ENCODE data around the gene NRGN. TPM values are rescaled to one million over a fixed set of nuclear protein-coding genes. Genes with fewer than 3 reads are reported as not detected.

The NRGN gene
- total RNA-seq, 4 donors from 2014 or later, result 1.0 to 3.2 (median 2.0) TPM

GRCh38 chr11:124725719-124726105 lies 14.0 kb upstream of the NRGN start:
- DNase-seq (ENCODE audit: low spot score) (no peak), ATAC-seq (ENCODE audit: low FRiP score) (no peak)
- TF ChIP-seq CTCF (IDR thresholded peaks at IDR 0.05), result no peak

- no peak for TF ChIP-seq CTCF (IDR thresholded peaks at IDR 0.05)
- DNase-seq (ENCODE audit: low spot score) (no peak), ATAC-seq (ENCODE audit: low FRiP score) (no peak)
Measured at GRCh38 chr11:124727474-124727873, 12.3 kb upstream of the NRGN start.

- ATAC-seq (ENCODE audit: low FRiP score) (no peak), DNase-seq (ENCODE audit: low spot score) (no peak)
- no peak for TF ChIP-seq CTCF (IDR thresholded peaks at IDR 0.05)
Measured at GRCh38 chr11:124728134-124728533, 11.6 kb upstream of the NRGN start.

- no peak for TF ChIP-seq CTCF (IDR thresholded peaks at IDR 0.05)
- no peak for ATAC-seq (ENCODE audit: low FRiP score)
- DNase-seq (ENCODE audit: low spot score), result no peak
Measured at GRCh38 chr11:124729571-124729970, 10.2 kb upstream of the NRGN start.

- no peak for DNase-seq (ENCODE audit: low spot score)
- ATAC-seq (ENCODE audit: low FRiP score), result no peak
Measured at GRCh38 chr11:124732230-124732629, 7.5 kb upstream of the NRGN start.

GRCh38 chr11:124736736-124737135 lies 3.0 kb upstream of the NRGN start:
- no peak for TF ChIP-seq CTCF (IDR thresholded peaks at IDR 0.05)
- no peak for DNase-seq (ENCODE audit: low spot score)
- ATAC-seq (ENCODE audit: low FRiP score), result no peak

More at GRCh38 chr11:124732230-124732629, 7.5 kb upstream of the NRGN start:
- TF ChIP-seq CTCF (IDR thresholded peaks at IDR 0.05), result no peak

- TF ChIP-seq CTCF (IDR thresholded peaks at IDR 0.05), result no peak
- no peak for DNase-seq (ENCODE audit: low spot score)
- no peak for ATAC-seq (ENCODE audit: low FRiP score)
Measured at GRCh38 chr11:124737638-124738305, 2.0 kb upstream of the NRGN start.

Data from omental fat pad (tissue), 4 donors.